Activated T-helper 17 cell treated with anti-CD3 and anti-CD28 coated beads, Interleukin-2, amount 50 U/mL, for 72 hours (primary cell): Measurements from ENCODE around the gene PTTG2. TPM values are rescaled to one million over a fixed set of nuclear protein-coding genes. Genes with fewer than 3 reads are reported as not detected.

Source experiments
- ATAC-seq: fragments of 150-1000 bp; cut with Tn5 transposase; replicated peaks from 2 replicates; pipeline ENCODE4 v1.10.0; 2021; ENCODE audit warnings: mild to moderate bottlenecking, moderate library complexity
- H3K27ac Mint-ChIP-seq: one replicate; pipeline ENCODE4 v1.8.0; 2022; ENCODE audit warnings: mixed read lengths
- H3K27me3 Mint-ChIP-seq: one replicate; pipeline ENCODE4 v1.8.0; 2022; ENCODE audit warnings: mixed read lengths
- H3K36me3 Mint-ChIP-seq: one replicate; pipeline ENCODE4 v1.8.0; 2022; ENCODE audit warnings: low read depth, mild to moderate bottlenecking, mixed read lengths
- H3K4me1 Mint-ChIP-seq: one replicate; pipeline ENCODE4 v1.8.0; 2022; ENCODE audit warnings: mixed read lengths
- H3K4me3 Mint-ChIP-seq: one replicate; pipeline ENCODE4 v1.8.0; 2022; ENCODE audit warnings: mild to moderate bottlenecking, mixed read lengths
- H3K9me3 Mint-ChIP-seq: one replicate; pipeline ENCODE4 v1.8.0; 2022; ENCODE audit warnings: mixed read lengths
- total RNA-seq, 2 donors: library from RNA; stranded (reverse); gene quantifications; one replicate each; pipeline ENCODE4 v1.2.3, GENCODE V29; 2022

Gene PTTG2
- total RNA-seq, 2 donors from 2014 or later: 0.39 to 0.40 TPM

DNA sequence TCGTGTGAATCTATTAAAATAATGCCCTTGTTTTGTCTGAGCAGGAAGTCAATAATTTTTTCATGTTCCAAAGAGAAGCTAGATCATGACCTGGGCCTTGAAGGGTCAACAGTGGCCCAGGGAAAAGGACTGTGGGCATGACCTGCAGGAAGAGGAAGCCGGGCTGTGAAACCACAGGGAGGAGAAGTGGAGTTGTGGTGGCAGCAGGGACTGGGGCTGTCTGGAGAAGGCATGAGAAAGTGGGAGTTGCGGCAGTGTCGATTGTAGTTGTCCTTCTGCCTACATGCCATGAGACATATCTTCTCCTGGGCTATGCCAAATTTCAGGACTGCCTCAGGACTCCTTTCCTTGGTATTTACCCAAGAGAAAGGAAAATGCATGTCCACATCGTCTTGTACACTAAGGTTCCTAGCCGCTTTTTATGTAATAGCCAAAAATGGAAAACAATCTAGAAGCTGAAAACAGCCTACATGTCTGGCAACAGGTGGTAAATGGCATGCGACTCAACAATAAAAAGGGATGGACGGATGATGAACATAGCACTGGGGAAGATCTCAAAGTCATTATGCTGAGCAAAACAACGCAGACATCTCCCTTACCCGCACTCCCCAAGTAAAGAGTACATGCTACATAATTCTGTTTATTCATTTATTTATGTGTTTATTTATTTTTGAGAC is 13.6 kb upstream of the PTTG2 start:
- H3K27me3 Mint-ChIP-seq: no peaks in the 10 kb centered on the region
- peaks cover 8% of the 10 kb centered on the region for H3K4me1 Mint-ChIP-seq
- ATAC-seq: no peak
- no peaks in the 10 kb centered on the region for H3K9me3 Mint-ChIP-seq
- no peak overlapping the region for H3K27ac Mint-ChIP-seq
- H3K36me3 Mint-ChIP-seq: peaks cover 1% of the 10 kb centered on the region
- no peak overlapping the region for H3K4me3 Mint-ChIP-seq

DNA sequence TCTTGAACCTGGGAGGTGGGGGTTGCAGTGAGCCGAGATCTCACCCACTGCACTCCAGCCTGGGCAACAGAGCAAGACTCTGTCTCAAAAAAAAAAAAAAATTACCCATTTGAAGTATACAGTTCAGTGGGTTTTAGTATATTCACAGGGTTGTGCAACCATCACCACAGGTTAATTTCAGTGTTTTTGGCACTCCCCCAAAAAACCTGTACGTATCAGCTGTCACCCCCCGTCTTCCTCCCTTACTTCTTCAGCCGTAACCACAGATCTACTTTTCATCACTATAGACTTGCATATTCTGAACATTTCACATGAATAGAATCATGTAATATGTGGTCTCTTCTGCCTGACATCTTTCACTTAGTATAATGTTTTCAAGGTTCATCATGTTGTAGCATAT is 11.7 kb upstream of the PTTG2 start:
- Mint-ChIP-seq H3K36me3 (peaks cover 11% of the 10 kb centered on the region), H3K9me3 (no peaks in the 10 kb centered on the region), H3K27me3 (no peaks in the 10 kb centered on the region), H3K4me1 (peaks cover 8% of the 10 kb centered on the region), H3K4me3 (no peak overlapping the region), H3K27ac (no peak overlapping the region)
- no peak for ATAC-seq

DNA sequence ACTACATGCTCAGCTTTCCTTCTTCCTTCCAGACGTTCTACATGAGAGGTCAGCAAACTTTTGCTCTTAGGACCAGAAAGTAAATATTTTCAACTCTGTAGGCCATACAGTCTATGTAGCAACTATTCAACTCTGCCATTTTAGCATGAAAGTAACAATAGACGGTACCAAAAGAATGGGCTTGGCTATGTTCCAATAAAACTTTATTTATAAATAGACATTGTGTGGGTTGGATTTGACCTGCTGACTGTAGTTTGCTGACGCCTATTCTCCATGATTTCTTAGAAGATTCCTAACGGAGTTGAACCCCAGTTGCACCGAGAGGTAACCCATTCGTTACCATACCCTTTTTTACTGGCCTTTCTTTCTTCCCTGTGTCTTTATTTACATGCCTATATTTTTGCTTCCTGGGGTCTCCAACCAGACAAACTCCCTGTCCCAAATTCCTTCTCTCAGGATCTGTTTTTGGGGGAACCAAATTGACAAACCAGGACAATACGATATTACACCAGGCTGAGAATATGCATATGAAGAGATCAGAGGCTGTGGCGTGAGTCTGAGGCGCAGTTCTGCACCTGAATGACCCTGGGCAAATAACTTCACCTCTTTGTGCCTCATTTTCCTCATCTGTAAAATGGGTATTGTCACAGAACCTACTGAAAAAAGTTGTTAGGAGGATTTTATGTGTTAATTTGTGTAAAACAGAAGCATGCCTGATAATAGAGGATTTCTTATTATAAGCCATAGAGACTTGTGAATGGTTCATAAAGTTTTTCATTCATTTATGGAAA is 10.4 kb upstream of the PTTG2 start:
- H3K4me1 Mint-ChIP-seq: peaks cover 16% of the 10 kb centered on the region

DNA sequence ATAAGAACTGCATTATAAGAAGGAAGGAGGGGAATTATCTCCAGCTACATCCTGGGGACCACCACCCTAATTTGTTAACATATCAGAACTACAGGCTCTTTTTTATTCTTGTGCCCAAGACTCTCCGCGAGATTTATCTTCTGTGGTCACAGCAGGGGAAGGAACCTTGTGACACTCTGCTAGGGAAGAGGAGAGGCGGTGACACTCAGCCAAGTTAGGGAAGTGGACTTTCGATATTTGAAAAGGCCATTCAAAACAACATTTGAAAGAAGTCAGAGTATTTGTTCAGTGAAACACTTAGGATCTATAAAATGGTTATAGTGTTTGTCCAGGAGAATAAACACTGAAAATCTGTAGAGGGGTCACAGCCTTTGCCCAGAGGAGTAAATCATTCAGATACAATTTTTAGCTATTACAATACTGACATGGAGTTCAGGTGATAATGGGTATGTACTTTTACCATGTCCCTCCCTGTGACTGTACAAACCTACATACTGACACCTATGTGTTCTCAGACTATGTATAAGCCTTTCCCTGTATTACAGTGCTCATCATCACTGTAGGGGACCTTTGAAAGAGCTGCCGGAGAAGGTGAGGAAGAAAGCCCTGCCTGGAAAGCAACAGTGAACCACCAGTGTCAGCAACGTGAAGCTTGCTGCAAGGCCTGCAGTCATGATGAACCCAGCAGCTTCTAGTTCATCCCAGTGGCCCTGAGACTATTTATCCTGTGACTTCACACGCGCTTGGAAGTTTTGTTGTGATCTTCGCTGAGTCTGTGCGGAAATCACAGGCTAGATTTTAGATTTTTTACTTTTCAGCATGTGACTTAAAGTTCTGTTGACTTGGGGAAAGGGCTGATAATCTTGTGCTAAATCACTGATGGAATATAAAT is 8.5 kb upstream of the PTTG2 start:
- Mint-ChIP-seq H3K9me3 (peaks cover 5% of the 10 kb centered on the region), H3K27me3 (no peaks in the 10 kb centered on the region), H3K36me3 (peaks cover 11% of the 10 kb centered on the region), H3K4me1 (peaks cover 8% of the 10 kb centered on the region), H3K27ac (no peak overlapping the region), H3K4me3 (no peak overlapping the region)
- ATAC-seq: no peak

More for the DNA sequence above, 10.4 kb upstream of the PTTG2 start:
- Mint-ChIP-seq H3K4me3 (no peak overlapping the region), H3K9me3 (peaks cover 5% of the 10 kb centered on the region), H3K36me3 (peaks cover 11% of the 10 kb centered on the region), H3K27ac (no peak overlapping the region), H3K27me3 (no peaks in the 10 kb centered on the region)
- ATAC-seq: no peak

DNA sequence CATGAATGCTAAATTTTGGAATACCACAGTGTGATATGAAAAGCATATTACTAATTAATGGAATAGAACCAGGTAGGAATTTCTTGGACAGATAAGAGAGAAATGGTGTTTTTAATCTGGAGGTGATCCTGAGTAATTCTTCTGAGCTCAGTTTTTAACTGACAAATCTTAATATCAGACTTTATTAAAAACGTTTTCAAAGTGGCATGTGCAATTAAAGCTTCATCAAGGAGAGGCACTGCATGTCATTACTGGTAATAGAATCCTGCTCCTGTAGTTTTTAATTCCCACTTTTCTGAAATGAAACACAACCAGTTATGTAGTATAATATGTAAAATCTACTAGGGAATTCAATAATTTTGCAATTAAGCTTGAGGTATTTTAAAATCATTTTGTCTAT is 7.0 kb upstream of the PTTG2 start:
- no peak for ATAC-seq
- peaks cover 8% of the 10 kb centered on the region for H3K4me1 Mint-ChIP-seq
- peaks cover 5% of the 10 kb centered on the region for H3K9me3 Mint-ChIP-seq
- H3K27me3 Mint-ChIP-seq: no peaks in the 10 kb centered on the region
- no peak overlapping the region for H3K27ac Mint-ChIP-seq
- no peak overlapping the region for H3K4me3 Mint-ChIP-seq
- peaks cover 11% of the 10 kb centered on the region for H3K36me3 Mint-ChIP-seq

DNA sequence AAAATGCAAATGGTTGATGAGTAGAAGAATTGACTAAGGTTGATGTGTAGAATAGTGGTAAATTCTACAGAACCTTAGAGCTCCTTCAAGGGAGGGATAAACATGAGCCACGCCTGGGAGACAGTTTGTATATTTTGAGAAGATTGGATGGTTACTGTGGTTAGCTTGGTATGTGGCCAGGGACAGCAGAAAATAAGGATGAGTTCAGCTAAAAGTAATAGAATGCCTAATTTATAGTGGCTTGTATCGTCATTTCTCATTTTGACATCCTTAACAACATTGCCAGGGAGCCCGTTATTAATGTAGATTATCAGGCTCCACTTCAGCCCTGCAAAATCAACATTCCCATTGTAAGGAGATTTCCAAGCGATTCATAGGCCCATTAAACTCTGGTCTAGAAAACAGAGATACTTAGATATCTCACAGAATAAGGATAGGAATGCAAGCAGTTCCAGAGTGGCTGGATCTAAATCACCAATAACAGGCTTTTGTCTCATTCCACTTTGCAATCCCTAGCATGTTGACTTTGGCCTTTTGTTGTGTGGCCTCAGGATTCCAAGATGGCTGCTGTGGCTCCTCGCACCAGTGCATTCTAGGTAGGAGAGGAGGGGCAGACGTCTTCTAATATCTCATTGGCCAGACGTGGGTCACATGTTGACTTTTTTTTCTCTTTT is 6.4 kb upstream of the PTTG2 start:
- peaks cover 8% of the 10 kb centered on the region for H3K4me1 Mint-ChIP-seq
- H3K9me3 Mint-ChIP-seq: peaks cover 5% of the 10 kb centered on the region
- H3K27me3 Mint-ChIP-seq: no peaks in the 10 kb centered on the region
- peak; percentile 61 for ATAC-seq
- H3K36me3 Mint-ChIP-seq: peaks cover 11% of the 10 kb centered on the region
- peak overlapping the region; percentile 35 for H3K4me3 Mint-ChIP-seq
- peak overlapping the region; percentile 82 for H3K27ac Mint-ChIP-seq

DNA sequence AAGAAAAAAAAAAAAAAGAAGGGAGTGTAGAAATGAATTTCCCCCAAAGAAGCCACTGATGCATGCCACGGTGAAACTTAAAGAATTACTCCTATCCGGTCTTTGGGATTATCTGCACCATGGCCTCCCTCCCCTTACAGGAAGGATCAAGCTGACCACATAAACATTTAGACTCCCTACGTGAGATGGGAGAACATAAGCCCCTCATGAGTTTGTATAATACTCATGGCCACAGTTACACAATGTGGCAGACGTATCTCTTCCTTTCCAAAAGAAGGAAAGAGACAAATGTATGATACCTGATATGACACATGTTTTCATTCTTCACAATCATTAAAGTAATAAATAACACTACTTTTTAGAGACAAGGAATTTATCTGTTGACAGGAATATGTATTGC is 3.3 kb upstream of the PTTG2 start:
- Mint-ChIP-seq H3K4me1 (peaks cover 8% of the 10 kb centered on the region), H3K9me3 (peaks cover 5% of the 10 kb centered on the region), H3K36me3 (peaks cover 6% of the 10 kb centered on the region), H3K4me3 (no peak overlapping the region), H3K27me3 (no peaks in the 10 kb centered on the region), H3K27ac (no peak overlapping the region)
- ATAC-seq: no peak

DNA sequence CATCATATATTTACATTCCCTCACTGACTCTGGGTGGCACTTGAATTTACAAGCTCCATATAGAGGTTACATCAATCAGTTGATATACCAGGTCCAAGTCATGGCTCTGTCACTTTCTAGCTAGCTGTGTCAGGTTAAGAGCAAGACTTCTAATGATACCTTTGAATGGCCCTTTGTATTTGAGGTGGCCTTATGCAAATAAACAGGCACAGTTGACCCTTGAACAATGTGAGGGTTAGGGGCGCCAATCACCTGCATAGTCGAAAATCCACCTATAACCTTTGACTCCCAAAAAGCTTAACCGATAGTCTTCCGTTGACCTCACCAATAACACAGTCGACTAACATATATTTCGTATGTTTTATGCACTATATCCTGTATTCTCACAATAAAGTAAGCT is 1.3 kb upstream of the PTTG2 start:
- Mint-ChIP-seq H3K27ac (no peak overlapping the region), H3K27me3 (no peaks in the 10 kb centered on the region), H3K4me1 (peaks cover 8% of the 10 kb centered on the region), H3K36me3 (no peaks in the 10 kb centered on the region), H3K4me3 (no peak overlapping the region), H3K9me3 (peaks cover 5% of the 10 kb centered on the region)
- no peak for ATAC-seq

DNA sequence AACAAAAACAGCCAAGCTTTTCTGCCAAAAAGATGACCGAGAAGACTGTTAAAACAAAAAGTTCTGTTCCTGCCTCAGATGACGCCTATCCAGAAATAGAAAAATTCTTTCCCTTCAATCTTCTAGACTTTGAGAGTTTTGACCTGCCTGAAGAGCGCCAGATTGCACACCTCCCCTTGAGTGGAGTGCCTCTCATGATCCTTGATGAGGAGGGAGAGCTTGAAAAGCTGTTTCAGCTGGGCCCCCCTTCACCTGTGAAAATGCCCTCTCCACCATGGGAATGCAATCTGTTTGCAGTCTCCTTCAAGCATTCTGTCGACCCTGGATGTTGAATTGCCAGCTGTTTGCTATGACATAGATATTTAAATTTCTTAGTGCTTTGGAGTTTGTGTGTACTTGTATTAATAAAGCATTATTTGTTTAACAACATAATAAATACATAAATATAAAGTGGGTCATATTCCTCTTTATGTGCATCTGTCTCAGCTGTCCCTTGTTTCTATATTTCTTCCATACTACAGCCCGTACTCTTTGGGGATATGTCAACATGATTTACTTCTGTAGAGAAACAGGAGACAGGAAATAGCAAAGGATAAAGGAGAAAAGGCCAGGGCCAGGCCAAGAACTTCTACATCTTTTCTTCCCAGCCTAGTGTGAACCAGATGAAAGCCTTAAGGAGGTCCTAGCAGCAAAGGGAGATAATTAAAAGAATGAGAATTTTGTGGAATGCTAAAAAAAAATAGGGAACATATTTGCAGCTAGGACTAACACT is 667 bp downstream of the PTTG2 start:
- Mint-ChIP-seq H3K27ac (no peak overlapping the region), H3K27me3 (no peaks in the 10 kb centered on the region), H3K4me3 (no peak overlapping the region), H3K36me3 (no peaks in the 10 kb centered on the region), H3K9me3 (no peaks in the 10 kb centered on the region), H3K4me1 (no peaks in the 10 kb centered on the region)
- no peak for ATAC-seq

DNA sequence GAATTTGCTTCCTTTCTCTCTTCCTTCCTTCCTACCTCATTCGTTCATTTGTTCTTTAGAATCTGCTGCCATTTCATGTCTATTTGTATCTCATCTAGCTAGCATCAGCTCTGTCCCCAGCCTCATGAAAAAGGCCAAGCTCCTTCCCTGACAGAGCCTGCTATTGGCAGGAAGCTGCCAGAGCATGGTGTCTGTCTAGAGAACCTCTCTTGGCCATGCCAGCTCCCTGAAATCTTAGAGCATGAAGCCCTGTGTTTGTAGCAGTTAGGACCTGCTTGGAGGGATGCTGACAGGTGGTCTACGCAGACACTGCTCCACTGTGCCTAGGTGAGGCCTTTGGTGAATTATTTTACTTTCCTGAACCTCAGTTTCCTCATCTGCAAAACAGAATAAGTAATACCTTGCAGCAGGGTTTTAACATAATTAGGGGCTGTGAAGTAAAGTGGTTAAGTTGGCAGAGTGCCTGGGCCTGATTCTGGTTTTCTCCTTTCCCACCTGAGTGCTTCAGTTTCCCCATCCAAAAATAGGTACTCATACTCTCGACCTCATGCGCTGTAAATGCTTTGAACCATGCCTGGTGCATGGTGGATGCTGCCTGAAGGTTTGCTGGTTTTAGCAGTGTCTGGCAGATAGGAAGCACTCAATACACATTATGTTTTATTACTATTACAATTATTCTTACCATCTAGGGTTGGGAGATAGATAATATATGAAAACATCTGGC is 4.7 kb downstream of the PTTG2 start:
- Mint-ChIP-seq H3K4me3 (no peak overlapping the region), H3K27ac (no peak overlapping the region), H3K36me3 (no peaks in the 10 kb centered on the region), H3K27me3 (no peaks in the 10 kb centered on the region), H3K9me3 (no peaks in the 10 kb centered on the region), H3K4me1 (peaks cover 4% of the 10 kb centered on the region)
- no peak for ATAC-seq

DNA sequence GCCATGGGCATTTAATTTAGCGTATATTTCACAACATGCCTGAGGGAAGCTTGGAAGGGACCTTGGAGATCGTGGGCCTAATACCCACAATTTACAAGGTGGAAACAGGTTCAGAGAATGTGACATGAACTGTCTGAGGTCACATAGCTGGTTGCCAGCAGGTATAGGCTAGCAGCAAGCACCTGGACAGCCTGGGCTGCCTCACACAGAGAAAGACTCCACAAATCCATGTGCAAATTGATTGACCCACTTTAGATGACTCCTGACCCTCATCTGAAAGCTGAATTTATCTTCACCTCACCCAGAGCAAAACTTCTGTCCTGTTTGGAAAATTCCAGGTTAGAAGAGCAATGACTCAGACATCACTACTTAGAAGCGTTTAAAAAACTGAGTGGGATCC is 5.8 kb downstream of the PTTG2 start:
- Mint-ChIP-seq H3K27me3 (no peaks in the 10 kb centered on the region), H3K4me1 (peaks cover 10% of the 10 kb centered on the region), H3K27ac (no peak overlapping the region), H3K36me3 (no peaks in the 10 kb centered on the region), H3K9me3 (no peaks in the 10 kb centered on the region), H3K4me3 (no peak overlapping the region)
- ATAC-seq: no peak

DNA sequence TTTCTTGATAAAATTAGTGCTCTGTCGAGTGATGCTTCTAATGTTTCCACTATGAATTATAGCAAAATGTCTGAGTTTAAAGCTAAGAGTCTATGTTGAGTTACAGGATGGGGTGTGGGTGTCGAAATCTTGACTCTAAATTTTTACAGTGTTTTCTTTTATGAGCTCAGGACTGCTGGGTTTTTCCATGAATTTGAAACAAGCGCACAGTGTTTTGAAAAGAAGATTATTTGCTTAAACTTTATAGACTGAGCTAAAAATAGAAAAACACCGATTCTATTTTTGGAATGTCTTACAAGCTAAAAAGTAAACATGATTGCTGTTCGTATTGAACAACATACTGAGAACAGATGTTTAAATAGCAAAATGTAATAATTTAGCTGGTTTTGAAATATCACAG is 7.5 kb downstream of the PTTG2 start:
- Mint-ChIP-seq H3K9me3 (no peaks in the 10 kb centered on the region), H3K4me1 (peaks cover 10% of the 10 kb centered on the region), H3K27me3 (no peaks in the 10 kb centered on the region), H3K36me3 (no peaks in the 10 kb centered on the region), H3K27ac (no peak overlapping the region), H3K4me3 (no peak overlapping the region)
- ATAC-seq: no peak

DNA sequence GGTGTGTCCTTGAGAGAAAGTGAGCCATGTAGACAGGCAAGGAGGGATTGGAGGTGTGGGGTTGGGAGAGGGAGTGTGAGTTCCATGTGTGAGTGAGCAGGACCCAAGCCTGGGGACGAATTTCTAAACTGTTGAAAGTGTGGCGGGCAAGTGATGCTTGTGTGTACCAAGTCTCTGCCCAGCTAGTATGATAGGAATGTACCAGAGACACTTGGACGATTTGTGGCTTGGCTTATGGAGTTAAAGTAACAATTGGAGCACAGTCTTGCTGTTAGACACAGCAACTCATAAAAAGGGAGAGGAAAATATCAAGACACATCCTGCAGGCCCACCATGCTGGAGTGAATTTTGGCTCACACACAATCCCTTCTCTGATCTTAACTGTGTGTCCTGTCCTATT is 8.5 kb downstream of the PTTG2 start:
- no peak for ATAC-seq
- Mint-ChIP-seq H3K4me1 (peaks cover 17% of the 10 kb centered on the region), H3K27ac (no peak overlapping the region), H3K9me3 (no peaks in the 10 kb centered on the region), H3K4me3 (no peak overlapping the region), H3K27me3 (no peaks in the 10 kb centered on the region), H3K36me3 (no peaks in the 10 kb centered on the region)
